Femur (tissue), 1 donor: Measurements from ENCODE around the gene TRMO.
A peak's percentile ranks its signal among the peaks of the same experiment; 100 is the strongest.

ENCODE experiments used
- DNase-seq: peaks from one replicate; pipeline ENCODE4 v3.0.0-alpha.2; 2017

TRMO gene

GRCh38 chr9:97938081-97938644 lies 15.9 kb upstream of the TRMO start, which contains the start of gene HEMGN:
Gene HEMGN, minus strand, starts transcription at chr9:97938172. Its CDS starts 36 bp downstream, at chr9:97938136.
- no peak for DNase-seq

DNA sequence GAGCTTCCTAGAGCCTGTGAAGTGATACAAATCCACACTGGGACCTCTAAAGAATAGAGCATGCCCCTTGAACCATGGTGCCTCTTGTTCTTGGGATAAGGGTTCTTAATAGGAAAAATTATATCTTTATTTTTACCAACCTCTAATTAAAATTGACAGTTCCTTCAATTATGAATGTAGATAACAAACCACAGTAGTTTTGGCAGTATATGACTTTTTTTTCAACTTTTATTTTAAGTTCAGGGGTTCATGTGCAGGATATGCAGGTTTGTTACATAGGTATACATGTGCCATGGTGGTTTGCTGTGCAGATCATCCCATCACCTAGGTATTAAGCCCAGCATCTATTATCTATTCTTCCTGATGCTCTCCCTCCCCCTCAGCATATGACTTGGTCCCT lies 14.7 kb upstream of the TRMO start:
- DNase-seq = no peak

DNA sequence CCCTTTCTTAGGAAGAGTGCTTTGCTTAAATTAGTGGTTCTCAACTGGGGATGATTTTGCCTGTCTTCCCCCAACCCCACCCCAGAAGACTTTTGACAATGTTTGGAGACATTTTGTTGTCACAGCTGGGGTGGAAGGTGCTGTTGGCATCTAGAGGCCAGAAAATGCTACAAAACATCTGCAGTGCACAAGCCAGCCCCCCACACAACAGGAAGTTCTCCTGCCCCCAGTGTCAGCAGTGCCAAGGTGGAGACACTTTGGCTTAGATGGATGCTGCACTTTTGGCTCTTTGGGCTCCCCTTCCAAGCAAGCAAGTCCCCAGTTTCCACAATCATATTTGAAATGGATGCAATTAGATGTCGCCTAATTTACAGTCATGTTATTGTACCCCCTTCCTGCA lies 13.0 kb upstream of the TRMO start:
- DNase-seq = no peak

- no peak for DNase-seq
Measured at GRCh38 chr9:97934321-97935115, 12.2 kb upstream of the TRMO start.

DNA sequence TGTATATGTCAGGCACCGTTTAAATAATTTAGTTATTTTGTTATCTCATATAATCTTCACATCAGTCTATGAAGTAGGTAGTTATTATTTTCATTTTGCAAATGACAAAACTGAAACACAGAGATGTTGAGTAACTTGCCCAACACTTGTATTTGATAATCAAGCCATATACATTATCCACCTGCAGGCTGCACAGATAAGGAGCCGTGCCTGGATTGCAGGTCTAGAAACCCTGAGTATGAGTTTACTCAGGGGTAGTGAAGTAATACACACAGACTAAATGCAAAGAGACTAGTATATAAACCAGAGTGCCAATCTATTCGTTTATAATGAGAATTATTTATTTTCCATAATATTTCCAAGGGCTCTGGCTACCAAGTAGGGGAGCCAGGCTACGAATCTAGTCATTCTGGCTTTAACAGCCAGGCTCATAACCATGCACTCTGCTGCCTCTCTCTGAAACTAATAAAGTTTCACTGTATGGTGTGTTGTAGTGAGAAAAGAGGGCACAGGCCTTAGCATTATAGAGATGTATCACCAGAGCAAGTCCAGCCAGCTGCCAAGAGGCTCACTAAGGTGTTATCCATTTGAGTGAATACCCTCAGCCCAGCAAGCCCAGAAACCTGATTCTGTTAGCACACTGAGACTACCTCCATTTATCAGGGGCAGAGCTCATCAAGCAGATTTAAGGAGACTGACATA lies 11.1 kb upstream of the TRMO start:
- no peak for DNase-seq

- DNase-seq = no peak
Measured at GRCh38 chr9:97930972-97931371, 8.7 kb upstream of the TRMO start.

- DNase-seq = no peak
Measured at GRCh38 chr9:97928986-97929604, 6.8 kb upstream of the TRMO start.

GRCh38 chr9:97925497-97926334 lies 3.4 kb upstream of the TRMO start:
- DNase-seq = no peak

DNA sequence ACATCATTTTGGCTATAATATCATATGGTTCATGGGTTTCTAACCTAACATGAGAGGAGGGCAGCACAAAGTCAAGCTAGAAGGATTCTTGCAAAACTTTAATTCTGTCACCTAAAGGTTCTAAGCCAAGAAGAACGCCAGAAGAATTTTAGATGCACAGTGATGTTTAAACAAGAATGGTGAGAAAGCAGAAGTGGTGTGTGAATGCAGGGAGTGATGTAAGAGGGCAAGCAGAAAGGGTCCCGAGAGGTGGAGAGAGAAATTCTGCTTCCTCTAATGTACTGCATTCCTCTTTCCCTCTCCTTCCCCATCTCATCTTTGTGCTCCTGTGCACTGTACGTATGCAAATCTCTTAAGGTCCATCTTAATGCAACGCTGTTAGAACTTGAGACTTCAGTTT lies 2.1 kb upstream of the TRMO start:
- no peak for DNase-seq

DNA sequence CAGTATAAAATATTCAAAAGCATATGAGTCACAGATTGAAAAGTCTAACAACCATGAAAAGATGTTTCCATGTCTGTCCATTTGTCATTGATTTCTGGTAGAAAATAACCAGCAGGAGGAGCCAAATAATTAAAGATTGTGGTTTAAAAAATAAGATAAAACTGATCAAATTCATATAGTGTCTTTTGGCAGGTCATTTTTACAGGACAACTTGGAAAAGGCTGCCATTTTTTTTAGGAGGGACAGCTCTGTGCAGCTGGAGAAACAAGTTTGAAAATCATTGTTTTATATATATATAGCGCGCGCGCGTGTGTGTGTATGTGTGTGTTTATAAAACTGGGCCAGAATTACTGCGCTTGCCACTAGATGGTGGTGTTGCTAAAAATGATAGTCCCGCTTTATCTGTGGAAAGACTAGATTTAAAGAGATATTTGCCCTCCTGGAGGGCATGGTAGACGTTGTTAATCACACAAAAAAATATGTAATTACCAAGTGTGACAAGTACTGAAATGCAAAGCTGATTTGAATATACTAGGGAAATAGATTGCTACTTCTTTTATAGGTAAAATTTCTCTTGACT lies 1.3 kb upstream of the TRMO start:
- DNase-seq = peak; percentile 83

GRCh38 chr9:97919217-97919813 lies 3.0 kb downstream of the TRMO start:
- no peak for DNase-seq

GRCh38 chr9:97918611-97919010 lies 3.7 kb downstream of the TRMO start:
- DNase-seq = no peak

DNA sequence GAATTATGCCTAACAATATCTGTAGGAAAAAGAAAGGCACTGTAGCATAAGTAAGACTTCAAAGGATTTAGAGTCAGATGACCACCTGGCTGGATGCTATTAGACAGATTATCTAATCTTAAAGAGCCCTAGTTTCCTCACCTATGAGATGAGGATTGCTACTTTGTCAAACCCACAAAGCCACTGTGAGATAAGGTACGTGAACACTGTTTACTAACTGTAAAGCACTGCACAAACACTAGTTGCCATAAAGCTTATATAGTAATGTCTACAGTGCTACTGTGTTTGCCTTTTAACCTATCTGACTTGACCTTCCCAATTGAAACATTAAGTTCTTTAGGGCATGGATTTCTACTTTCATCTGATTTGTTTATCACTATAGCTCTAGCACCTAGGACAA lies 10.3 kb downstream of the TRMO start:
- no peak for DNase-seq

- DNase-seq = no peak
Measured at GRCh38 chr9:97911528-97911927, 10.8 kb downstream of the TRMO start.

DNA sequence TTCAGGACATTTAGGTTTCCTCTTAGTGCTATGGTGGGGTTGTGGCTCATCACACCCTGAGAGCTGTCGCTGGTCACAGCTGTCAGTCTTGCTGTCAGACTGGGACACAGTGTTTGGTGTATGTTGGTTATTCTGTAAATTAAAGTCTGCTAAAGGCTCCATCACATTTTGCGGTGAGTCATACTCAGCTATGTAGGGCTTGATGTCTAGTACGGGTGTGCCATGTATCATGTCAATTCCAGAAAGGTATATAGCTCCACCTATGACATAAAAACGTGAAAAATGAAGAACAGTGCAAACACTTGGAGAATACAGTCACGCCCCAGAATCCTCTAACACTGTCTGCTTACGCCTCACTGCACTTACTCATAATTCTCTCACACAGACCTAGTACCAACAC lies 11.9 kb downstream of the TRMO start:
- no peak for DNase-seq

- no peak for DNase-seq
Measured at GRCh38 chr9:97908705-97909104, 13.6 kb downstream of the TRMO start.

DNA sequence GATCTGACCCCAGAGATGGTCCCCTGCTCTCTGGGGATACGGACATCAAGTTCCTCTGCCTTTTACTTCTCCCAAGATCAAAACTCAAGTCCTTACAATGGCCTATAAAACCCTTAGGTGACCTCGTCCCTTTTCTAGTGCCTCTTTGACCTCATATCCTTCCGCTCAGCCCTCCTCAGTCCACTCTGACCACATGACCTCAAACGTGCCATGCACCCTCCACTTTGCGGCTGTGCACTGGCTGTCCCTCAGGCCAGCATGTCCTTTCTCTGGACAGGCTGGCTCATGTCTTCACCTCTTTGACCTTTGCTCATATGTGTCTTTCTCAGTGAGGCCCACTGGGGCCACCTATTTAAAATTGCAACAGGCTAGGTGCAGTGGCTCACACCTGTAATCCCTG lies 14.7 kb downstream of the TRMO start:
- DNase-seq = no peak

GRCh38 chr9:97907046-97907445 lies 15.3 kb downstream of the TRMO start:
- DNase-seq = no peak

GRCh38 chr9:97906236-97906831 lies 16.0 kb downstream of the TRMO start:
- DNase-seq = no peak

- no peak for DNase-seq
Measured at GRCh38 chr9:97905228-97905627, 17.1 kb downstream of the TRMO start.

DNA sequence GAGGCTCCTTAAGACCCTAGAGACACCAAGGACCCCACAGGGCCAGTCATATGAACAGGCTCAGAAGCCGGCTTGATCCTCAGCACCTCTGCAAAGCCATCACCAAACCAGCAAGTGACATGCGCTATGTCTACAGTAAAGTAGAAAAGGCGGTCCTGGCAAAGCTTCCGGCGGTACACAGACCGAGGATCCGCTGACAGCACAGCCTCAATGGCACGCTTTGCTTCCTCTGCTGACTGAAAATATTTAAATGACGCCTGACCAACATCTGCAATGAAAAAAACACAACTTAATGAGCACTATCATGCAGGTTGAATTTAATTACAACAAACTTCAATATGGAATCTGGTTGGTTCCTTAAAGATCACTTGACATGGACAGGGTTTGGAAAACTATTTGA lies 17.6 kb downstream of the TRMO start:
- no peak for DNase-seq
